CD4-positive, alpha-beta T cell treated with Interleukin-10 for 1 hour (primary cell): ENCODE results near the gene COQ6.
"Not testable (repeated sequence)": the region's sequence is repeated elsewhere in the genome, so short reads cannot be mapped to it uniquely, and the experiment has no call there.

Experiments used
- DNase-seq: peaks from one replicate; pipeline ENCODE4 v3.0.0-alpha.2; 2020

COQ6 gene

DNA sequence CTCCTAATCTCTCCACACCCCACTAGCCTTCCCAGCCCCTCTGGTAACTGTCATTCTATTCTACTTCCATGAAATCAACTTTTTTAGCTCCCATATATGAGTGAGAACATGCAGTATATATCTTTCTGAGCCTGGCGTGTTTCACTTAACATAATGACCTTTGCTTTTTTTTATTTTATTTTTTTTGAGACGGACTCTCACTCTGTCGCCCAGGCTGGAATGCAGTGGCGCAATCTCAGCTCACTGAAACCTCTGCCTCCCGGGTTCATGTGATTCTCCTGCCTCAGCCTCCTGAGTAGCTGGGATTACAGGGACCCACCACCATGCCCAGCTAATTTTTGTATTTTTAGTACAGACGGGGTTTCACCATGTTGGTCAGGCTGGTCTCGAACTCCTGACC lies 38.6 kb downstream of the COQ6 start:
- not testable (repeated sequence) for DNase-seq

DNA sequence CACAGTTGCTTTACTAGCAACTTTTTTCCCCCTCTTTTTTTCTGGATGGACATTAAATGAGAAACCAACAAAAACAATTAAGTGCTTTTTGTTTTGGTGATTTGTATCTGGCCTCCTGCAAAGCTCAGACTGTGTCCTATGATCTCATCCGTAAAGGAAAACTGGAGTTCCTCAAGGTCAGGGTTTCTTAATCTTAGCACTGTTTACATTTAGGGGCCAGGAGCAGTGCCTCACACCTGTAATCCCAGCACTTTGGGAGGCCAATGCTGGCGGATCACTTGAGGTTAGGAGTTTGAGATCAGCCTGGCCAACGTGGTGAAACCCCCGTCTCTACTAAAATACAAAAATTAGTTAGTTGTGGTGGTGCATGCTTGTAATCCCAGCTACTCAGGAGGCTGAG lies 41.0 kb downstream of the COQ6 start:
- DNase-seq, result no peak

DNA sequence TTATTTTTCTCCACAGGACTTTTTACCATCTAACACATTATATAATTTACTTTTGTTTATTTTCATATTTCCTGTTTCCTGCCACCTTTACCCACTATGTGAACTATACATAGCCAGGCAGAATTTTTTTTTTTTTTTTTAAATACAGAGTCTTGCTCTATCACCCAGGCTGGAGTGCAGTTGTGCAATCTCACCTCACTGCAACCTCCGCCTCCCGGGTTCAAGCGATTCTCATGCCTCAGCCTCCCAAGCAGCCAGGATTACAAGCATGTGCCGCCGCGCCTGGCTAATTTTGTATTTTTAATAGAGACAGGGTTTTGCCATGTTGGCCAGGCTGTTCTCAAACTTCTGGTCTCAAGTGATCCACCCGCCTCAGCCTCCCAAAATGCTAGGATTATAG lies 44.8 kb downstream of the COQ6 start:
- DNase-seq, result not testable (repeated sequence)

DNA sequence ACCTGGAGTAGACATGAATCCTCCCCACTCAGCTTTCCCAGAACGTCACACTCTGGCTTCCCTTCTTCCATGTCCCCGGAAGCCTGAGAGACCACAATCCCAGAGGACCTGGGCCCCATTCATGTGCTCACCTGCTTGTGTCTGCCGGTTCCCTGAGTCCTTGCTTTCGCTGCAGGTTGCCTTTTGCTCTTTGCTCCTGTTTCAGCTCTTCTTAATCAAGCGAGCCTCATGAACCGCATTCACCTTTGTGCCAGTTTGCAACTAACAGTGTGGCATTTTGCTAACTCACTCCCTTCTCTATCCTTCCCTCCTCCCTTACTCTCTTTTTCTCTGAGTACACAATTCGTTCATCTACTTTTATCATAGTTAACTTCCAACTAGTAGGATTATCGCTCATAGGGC lies 45.9 kb downstream of the COQ6 start:
- DNase-seq, result no peak

DNA sequence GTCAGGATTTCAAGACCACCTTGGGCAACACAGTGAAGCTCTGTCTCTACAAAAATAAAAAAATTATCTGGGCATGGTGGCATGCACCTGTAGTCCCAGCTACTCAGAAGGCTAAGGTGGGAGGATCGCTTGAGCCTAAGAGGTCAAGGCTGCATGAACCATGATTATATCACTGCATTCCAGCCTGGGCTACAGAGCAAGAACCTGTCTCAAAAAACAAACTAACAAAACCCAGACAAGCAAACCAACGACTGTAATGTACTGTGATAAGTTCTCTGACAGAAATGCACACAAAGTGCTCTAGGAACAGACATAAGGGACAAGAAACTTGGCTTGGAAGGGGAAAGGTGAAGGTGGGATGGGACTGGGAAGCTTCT lies 46.6 kb downstream of the COQ6 start:
- no peak for DNase-seq

DNA sequence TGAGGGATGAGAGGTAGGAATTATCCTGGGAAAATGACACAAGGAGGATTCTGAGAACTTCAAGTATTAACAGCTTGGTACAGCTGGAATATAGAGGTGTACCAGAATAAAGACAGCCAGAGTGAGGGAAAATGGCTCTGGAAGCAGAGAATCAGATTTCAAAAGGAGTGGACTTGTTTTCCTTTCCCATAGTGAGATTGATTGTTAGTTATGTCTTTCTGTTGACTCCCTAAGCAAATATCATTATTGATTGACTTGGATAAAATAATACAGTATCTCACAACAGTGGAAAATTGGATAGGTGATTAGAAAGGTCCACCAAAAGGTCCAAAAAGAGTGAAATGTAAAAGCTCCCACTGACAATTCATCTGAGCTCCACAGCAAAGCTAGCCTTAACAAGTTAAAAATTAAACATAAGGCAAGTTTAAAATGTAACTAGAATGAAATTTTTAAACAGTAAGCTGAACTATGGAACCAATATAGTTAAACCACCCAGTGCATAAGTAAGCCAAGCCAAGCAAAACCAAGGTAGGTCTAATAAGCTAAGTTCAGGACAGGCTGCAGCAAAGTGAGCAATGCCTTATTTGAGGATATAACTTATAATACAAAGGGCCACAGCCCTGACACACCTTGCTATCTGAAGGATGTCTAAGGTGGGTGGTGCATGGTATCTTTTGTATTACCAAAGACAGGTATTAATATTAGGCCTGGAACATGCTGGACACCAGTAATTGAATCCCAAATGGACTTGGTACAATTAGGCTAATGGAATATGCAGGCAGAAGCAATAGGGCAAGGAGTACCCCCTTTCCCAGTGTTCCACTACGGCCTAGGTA lies 47.2 kb downstream of the COQ6 start:
- no peak for DNase-seq

DNA sequence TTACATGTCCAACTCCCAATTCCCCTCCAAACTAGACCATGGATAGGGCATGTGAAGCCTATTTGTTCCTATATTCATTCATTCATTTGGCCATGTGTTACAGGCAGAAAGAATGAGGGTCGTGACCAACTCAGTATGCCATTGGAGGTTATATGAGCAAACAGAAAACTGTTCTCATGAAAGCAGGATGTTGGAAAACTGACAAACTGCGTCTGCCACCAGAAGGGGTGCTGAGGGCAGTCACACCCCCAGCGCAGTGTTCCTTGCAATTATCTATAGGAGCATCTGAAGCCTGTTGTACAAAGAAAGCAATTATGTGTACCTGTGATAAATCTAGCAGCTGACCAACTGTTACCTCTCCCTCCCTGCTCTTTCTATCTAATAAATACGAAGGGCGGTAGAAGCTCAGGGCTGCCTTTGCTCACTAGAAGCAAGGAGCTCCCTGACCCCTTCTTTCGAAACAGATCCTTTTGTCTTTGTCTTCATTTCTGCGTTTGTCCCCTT lies 47.9 kb downstream of the COQ6 start:
- DNase-seq, result no peak

DNA sequence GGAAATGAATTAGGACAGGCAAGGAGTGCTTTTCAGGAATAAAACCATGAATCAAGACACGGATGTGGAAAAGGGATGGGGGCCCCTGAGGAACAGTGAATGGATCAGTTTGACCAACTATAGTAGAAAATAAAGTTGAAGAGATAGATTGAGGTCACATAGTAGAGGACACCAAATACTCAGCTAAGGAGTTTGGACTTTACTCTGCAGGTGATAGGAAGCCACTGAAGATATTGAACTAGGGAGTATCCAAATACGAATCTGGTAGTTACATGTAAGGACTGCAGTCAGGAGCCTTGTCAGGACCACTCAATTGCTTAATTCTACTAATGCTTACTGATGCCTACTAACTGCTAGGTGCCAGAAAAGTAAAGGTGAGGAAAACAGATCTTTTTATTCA lies 48.6 kb downstream of the COQ6 start:
- no peak for DNase-seq

DNA sequence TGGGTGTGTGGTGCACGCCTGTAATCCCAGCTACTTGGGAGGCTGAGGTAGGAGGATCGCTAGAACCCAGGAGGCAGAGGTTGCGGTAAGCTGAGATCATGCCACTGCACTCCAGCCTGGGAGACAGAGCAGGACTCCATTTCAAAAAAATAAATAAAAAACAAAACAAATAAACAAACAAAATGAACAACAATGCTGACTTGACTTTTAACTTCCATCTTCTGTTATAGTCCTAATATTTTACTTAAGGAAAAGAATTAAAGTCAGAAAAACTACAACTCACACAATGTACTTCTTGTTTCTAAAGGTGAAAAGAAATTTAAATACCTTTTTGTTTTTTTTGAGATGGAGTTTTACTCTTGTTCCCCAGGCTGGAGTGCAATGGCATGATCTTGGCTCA lies 55.6 kb downstream of the COQ6 start:
- DNase-seq, result not testable (repeated sequence)

DNA sequence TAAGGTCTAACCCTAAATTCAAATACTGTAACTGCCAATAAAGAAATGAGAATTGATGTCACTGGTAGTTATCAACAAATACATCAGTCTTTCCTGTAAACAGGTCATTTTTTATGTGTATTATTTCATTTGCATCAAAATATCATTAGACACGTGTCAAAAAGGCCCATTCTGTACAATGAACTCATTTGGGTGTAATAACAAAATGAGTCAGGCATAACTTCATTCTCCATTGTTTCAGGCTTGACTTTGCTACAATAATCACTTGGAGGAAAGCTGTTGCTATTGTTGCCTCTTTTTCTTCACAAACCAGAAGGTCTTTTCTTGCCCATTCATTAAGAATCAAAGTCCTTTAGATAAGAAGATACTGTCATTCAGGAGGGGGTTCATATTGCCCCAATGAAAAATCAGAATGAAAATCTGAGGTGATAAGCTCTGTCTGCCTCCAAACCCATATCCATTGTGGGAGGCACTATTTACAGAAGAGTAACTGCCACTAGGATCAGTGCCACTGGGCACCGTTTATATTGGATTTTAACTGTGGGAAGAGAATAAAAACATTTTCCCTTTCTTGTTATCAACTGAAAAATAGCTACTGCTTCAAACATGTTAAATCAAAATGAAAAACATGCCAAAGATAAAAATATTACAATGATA lies 58.9 kb downstream of the COQ6 start:
- no peak for DNase-seq
